ENCODE data around the gene C10orf120. TPM values are rescaled to one million over a fixed set of nuclear protein-coding genes. Genes with fewer than 3 reads are reported as not detected.

Gene C10orf120
- total RNA-seq, 1 donor from 2014 or later: not detected

- H3K4me1 Mint-ChIP-seq (ENCODE audit: unreplicated experiment): peaks cover 37% of the 10 kb centered on the region
- H3K9me3 Mint-ChIP-seq (ENCODE audit: unreplicated experiment): no peaks in the 10 kb centered on the region
- H3K27me3 Mint-ChIP-seq (ENCODE audit: unreplicated experiment): no peaks in the 10 kb centered on the region
- no peak for DNase-seq (ENCODE audit: low spot score)
- TF ChIP-seq, protein P1, sequence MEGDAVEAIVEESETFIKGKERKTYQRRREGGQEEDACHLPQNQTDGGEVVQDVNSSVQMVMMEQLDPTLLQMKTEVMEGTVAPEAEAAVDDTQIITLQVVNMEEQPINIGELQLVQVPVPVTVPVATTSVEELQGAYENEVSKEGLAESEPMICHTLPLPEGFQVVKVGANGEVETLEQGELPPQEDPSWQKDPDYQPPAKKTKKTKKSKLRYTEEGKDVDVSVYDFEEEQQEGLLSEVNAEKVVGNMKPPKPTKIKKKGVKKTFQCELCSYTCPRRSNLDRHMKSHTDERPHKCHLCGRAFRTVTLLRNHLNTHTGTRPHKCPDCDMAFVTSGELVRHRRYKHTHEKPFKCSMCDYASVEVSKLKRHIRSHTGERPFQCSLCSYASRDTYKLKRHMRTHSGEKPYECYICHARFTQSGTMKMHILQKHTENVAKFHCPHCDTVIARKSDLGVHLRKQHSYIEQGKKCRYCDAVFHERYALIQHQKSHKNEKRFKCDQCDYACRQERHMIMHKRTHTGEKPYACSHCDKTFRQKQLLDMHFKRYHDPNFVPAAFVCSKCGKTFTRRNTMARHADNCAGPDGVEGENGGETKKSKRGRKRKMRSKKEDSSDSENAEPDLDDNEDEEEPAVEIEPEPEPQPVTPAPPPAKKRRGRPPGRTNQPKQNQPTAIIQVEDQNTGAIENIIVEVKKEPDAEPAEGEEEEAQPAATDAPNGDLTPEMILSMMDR (IDR thresholded peaks at IDR 0.05; ENCODE audit: unreplicated experiment): no peak
- peak overlapping the region; percentile 74 for H3K27ac Mint-ChIP-seq (ENCODE audit: unreplicated experiment)
- H3K36me3 Mint-ChIP-seq (ENCODE audit: low read depth, unreplicated experiment): no peaks in the 10 kb centered on the region
- H3K4me3 Mint-ChIP-seq (ENCODE audit: unreplicated experiment): no peak overlapping the region
Measured at GRCh38 chr10:122673269-122673668, 26.4 kb downstream of the C10orf120 start.

DNA sequence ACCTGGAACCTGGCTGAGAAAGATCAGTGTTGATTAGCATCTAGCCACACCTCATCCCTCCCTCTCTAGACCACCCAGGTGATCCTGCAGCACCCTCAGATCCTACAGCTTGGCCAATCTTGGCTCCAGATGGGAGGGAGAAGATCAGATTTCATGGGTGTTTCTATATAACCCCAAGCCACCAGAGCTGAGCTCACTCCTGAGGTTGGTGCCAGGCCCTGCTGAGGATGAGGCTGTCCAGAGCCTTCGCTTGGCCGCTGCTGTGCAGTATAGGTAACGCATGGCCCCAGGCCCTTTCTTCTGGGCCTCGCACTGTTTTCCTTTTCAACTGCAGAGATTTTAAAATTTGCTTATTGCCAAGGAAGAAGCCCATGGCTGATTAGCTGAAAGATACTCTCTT lies 27.0 kb downstream of the C10orf120 start:
- H3K36me3 Mint-ChIP-seq (ENCODE audit: low read depth, unreplicated experiment): no peaks in the 10 kb centered on the region
- no peaks in the 10 kb centered on the region for H3K9me3 Mint-ChIP-seq (ENCODE audit: unreplicated experiment)
- H3K27me3 Mint-ChIP-seq (ENCODE audit: unreplicated experiment): no peaks in the 10 kb centered on the region
- H3K4me1 Mint-ChIP-seq (ENCODE audit: unreplicated experiment): peaks cover 41% of the 10 kb centered on the region
- H3K27ac Mint-ChIP-seq (ENCODE audit: unreplicated experiment): no peak overlapping the region
- TF ChIP-seq, protein P1 (IDR thresholded peaks at IDR 0.05; ENCODE audit: unreplicated experiment): no peak
- no peak for DNase-seq (ENCODE audit: low spot score)
- no peak overlapping the region for H3K4me3 Mint-ChIP-seq (ENCODE audit: unreplicated experiment)

DNA sequence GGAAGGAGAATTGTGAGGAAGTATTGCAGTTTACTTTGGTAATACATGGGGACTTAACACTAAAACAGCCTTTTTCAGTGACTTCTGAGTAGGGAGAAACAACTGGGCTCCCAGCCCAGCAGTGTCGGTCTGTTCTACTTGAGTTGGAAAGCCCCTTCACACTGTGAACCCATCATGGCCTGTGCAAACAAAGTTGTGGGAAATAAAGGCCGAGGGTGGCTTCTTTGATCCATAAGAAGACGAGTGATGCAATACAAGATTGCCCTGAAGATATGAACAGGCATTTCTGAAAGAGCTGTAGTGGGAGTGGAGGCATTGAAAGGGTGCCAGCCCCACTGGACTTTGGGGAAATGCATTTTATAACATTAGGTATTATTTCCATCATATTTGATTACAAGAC lies 28.3 kb downstream of the C10orf120 start:
- TF ChIP-seq, protein P1 (IDR thresholded peaks at IDR 0.05; ENCODE audit: unreplicated experiment): no peak
- no peaks in the 10 kb centered on the region for H3K9me3 Mint-ChIP-seq (ENCODE audit: unreplicated experiment)
- no peaks in the 10 kb centered on the region for H3K27me3 Mint-ChIP-seq (ENCODE audit: unreplicated experiment)
- no peak for DNase-seq (ENCODE audit: low spot score)
- H3K27ac Mint-ChIP-seq (ENCODE audit: unreplicated experiment): no peak overlapping the region
- peaks cover 43% of the 10 kb centered on the region for H3K4me1 Mint-ChIP-seq (ENCODE audit: unreplicated experiment)
- H3K36me3 Mint-ChIP-seq (ENCODE audit: low read depth, unreplicated experiment): no peaks in the 10 kb centered on the region
- H3K4me3 Mint-ChIP-seq (ENCODE audit: unreplicated experiment): no peak overlapping the region

DNA sequence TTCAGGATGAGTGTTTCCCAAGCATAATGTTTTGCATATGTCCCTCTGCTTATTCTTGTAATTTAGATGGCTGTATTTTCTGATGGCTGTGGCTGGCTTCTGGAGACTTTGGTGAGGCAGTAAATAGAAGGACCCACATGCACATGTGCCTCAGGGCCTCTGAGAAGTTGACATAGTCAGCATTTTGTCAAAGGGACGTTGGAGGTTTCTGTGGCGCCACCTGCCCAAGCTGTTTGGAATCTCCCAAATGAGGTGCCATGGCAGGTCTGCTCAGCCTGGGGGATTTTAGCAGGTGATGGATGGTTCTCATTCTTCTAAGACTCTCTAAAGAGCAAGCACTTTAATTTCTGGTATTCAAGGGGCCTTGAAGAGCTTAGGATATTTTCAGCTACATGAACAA lies 29.8 kb downstream of the C10orf120 start:
- Mint-ChIP-seq H3K27ac (ENCODE audit: unreplicated experiment) (peak overlapping the region; percentile 83), H3K9me3 (ENCODE audit: unreplicated experiment) (no peaks in the 10 kb centered on the region), H3K36me3 (ENCODE audit: low read depth, unreplicated experiment) (no peaks in the 10 kb centered on the region), H3K4me3 (ENCODE audit: unreplicated experiment) (no peak overlapping the region), H3K27me3 (ENCODE audit: unreplicated experiment) (no peaks in the 10 kb centered on the region), H3K4me1 (ENCODE audit: unreplicated experiment) (peaks cover 41% of the 10 kb centered on the region)
- TF ChIP-seq, protein P1 (IDR thresholded peaks at IDR 0.05; ENCODE audit: unreplicated experiment): no peak
- DNase-seq (ENCODE audit: low spot score): no peak

DNA sequence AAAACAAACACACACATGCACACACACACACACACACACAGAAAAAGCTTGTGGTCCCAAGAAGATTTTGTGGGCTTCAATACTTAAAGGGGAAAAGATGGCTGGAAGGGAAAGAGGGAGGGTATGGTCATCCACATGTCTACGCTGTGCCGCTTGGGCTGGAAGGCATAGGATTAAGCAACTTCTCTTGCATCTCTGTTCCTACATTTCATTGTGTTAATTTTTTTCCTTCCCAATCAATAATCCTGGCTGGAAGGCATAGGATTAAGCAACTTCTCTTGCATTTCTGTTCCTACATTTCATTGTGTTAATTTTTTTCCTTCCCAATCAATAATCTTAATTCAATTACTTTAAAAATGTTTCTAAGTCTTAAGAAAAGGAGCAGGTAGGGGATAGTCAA lies 30.6 kb downstream of the C10orf120 start:
- peak overlapping the region; percentile 94 for H3K27ac Mint-ChIP-seq (ENCODE audit: unreplicated experiment)
- H3K9me3 Mint-ChIP-seq (ENCODE audit: unreplicated experiment): no peaks in the 10 kb centered on the region
- peaks cover 38% of the 10 kb centered on the region for H3K4me1 Mint-ChIP-seq (ENCODE audit: unreplicated experiment)
- TF ChIP-seq, protein P1 (IDR thresholded peaks at IDR 0.05; ENCODE audit: unreplicated experiment): no peak
- H3K36me3 Mint-ChIP-seq (ENCODE audit: low read depth, unreplicated experiment): no peaks in the 10 kb centered on the region
- no peaks in the 10 kb centered on the region for H3K27me3 Mint-ChIP-seq (ENCODE audit: unreplicated experiment)
- H3K4me3 Mint-ChIP-seq (ENCODE audit: unreplicated experiment): no peak overlapping the region
- DNase-seq (ENCODE audit: low spot score): no peak

All from endothelial cell (in vitro differentiated cells).